HG03442 (cell line): ENCODE results near the gene INPP5F.
"Not testable (repeated sequence)": the region's sequence is repeated elsewhere in the genome, so short reads cannot be mapped to it uniquely, and the experiment has no call there.

ENCODE experiments used
- ATAC-seq: cut with Tn5 transposase; IDR thresholded peaks from one replicate; pipeline ENCODE4 v1.9.1; 2021; ENCODE audit warnings: mild to moderate bottlenecking, moderate library complexity; ENCODE audit not compliant: unreplicated experiment

INPP5F gene

DNA sequence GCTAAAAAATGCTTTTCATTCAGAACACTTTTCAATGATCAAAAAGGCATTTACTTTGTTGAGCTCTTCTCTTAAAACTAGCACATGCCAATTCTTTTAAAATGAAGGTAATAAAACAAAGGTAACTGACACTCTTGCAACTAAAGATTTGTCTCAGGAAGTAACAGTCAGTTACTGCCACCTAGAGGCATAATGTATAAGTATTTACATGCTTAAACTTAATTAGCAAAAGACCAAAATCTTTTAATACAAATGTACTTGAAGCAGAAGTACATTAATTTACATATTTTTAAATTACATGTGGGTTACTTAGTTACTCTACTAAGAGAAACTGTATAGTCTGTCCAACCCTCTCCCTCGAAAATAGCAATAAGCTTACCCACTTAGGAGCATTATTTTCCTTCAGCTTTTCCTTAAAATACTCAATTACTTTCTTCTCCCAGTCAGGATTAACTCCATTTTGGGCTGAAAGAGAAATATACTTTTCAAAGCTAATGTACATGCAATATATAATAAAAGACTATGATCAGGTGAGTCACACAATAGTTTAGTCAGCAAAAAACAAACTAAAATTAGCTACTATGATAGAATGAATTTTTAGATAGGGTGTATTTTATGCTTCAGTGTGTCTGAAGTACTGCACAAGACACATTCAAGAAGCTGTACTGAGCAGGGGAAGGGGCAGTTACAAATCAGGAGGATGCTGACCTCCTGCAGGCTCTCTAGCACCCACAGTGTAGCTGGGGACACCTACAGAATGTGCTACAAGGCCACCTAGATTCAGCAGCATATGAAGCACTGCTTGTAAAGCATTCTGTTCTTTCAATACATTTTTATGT is 133.8 kb downstream of the INPP5F start:
- ATAC-seq = no peak

GRCh38 chr10:119860866-119861607 is 135.2 kb downstream of the INPP5F start:
- ATAC-seq = no peak

DNA sequence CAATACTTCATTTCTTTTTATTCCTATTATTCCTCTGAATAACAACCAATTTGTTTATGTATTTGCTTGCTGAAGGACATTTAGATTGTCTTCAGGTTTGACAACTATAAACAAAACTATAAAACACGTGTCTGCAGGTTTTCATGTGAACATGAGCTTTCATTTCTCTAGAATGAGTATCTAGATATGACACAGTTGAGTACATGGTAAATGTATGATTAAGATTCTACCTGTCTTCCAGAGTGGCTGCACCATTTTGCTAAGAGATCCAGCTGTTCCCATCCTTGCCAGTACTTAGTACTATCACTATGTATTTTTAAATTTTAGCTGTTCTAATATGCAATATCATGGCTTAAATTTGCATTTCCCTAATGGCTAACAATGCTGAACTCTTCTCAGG is 136.7 kb downstream of the INPP5F start:
- ATAC-seq = no peak

DNA sequence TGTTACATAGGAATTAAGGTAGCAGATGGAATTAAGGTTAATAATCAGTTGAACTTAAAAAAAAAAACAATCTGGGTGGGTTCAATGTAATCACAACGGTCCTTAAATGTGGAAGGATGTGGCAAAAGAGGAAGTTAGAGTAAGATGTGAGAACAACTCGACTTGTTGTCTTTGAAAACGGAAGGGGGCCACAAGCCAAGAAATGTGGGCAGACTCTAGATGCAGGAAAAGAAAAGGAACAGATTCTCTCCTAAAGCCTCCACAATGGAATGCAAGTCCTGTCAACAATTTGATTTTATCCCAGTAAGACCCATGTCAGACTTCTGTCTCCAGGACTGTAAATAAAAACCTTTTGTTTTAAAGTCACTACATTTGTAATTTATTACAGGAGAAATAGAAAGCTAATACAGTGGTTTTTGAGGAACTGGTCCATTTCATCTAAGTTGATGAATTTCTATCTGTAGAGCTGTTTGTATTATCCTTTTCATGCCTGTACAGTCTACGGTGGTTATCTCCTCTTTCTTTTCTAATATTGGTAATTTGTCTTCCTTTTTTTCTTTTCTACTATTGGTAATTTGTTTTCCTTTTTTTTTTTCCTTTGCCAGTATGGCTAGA is 138.2 kb downstream of the INPP5F start:
- no peak for ATAC-seq

DNA sequence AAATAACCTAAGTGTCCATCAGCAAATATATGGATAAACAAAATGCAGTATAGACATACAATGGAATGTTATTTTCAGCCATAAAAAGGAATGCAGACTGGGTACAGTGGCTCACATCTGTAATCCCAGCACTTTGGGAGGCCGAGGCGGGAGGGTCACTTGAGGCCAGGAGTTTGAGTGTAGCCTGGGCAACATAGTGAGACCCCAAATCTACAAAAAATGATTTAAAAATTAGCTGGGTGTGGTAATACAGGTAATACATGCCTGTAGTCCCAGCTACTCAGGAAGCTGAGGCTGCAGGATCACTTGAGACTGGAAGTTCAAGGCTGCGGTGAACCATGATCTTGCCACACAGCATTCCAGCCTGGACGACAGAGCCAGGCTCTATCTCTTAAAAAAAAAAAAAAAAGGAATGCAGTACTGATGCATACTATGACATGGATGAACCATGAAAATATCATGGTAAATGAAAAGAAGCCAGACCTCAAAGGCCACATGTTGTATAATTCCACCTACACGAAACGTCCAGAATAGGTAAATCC is 139.9 kb downstream of the INPP5F start:
- ATAC-seq = no peak

DNA sequence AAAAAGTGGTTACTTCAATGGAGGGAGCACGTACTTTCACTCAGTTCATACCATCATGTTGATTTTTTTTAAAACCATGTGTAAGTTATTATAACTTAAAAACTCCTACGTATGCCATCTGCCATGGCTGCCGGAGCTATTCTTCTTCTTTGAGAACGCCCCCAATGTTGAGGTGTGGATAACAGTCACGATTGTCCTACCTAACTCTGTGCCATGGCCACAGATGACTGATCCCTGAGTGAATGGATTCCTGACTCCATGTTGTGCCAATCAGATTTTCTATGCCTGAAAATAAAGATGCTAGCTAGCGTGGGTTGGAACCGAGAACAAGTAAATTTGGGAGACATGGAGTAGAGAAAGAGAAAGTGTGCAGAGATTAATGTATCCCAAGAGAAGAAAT is 141.5 kb downstream of the INPP5F start:
- no peak for ATAC-seq

DNA sequence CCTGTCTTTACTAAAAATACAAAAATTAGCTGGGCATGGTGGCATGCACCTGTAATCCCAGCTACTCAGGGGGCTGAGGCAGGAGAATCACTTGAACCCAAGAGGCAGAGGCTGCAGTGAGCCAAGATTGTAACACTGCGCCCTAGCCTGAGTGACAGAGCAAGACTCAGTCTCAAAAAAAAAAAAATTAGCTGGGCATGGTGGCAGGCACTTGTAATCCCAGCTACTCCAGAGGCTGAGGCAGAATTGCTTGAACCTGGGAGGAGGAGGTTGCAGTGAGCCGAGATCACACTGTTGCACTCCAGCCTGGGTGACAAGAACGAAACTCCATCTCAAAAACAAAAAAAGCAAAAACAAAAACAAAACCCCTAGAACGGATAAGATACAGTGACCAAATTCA is 143.5 kb downstream of the INPP5F start:
- not testable (repeated sequence) for ATAC-seq

GRCh38 chr10:119871881-119872609 is 146.2 kb downstream of the INPP5F start:
- peak; percentile 26 for ATAC-seq

DNA sequence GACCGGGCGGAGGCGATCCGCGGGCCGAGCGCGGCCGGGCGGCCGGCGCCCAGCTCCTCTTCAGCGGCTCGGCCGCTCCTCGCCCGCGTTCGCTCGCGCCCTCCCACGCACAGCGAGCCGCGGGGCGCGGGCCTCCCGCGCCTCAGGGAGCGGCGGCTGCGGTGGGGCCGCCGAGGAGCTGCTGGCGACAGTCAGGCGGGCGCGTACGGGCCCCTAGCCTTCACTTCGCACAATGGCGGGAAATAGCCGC is 146.7 kb downstream of the INPP5F start, which contains the start of gene MCMBP:
TSS of gene MCMBP (minus strand) at position 234 of the 250 bp plus-strand sequence. CDS start 259 bp downstream, outside the sequence.
- no peak for ATAC-seq

DNA sequence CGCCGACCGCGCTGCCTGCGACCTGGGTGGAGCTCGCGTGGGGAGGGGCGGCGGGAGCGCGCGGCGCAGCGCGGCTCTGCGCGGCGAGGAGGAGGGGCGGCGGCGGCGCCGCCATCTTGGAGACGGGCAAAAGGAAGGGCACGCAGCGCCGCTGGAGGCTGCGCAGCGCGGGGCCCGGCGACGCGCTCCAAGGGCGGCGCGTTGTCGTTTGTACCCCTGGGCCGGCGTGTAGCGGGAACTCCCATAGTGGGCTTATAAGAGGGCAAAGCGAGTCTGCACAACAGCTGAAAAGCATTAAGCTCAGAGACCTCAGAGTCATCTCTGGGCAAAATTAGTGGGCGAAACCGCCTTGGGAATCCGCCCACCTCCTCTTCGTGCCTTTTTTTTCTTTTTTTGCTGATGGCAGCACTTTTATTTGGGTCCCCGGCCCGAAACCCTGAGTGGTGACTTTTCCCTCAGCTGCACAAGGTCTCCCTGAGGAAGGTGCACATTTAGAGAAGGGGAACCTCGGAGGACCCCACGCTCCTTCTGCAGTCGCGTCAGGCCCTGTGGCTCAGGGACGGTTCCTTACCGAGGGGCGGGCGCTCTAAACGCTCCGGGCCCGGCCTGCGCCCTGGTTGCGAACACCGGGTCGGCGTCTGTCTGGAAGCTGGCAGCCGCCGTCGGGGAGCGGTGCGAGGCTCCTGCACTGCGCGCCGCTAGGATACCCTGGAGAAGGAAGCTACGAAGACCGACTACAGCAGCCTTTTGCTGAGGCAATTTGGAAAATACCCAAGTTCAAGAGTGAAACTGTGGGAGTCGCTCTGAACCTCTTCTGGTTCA is 147.2 kb downstream of the INPP5F start:
- ATAC-seq = peak; percentile 83

GRCh38 chr10:119878524-119878923 is 152.7 kb downstream of the INPP5F start:
- ATAC-seq = no peak
